ENCODE data around the gene MRPS24. TPM values are rescaled to one million over a fixed set of nuclear protein-coding genes. Genes with fewer than 3 reads are reported as not detected.
A peak's percentile ranks its signal among the peaks of the same experiment; 100 is the strongest.

The MRPS24 gene
- total RNA-seq, 1 donor from 2014 or later = 61.5 TPM

DNA sequence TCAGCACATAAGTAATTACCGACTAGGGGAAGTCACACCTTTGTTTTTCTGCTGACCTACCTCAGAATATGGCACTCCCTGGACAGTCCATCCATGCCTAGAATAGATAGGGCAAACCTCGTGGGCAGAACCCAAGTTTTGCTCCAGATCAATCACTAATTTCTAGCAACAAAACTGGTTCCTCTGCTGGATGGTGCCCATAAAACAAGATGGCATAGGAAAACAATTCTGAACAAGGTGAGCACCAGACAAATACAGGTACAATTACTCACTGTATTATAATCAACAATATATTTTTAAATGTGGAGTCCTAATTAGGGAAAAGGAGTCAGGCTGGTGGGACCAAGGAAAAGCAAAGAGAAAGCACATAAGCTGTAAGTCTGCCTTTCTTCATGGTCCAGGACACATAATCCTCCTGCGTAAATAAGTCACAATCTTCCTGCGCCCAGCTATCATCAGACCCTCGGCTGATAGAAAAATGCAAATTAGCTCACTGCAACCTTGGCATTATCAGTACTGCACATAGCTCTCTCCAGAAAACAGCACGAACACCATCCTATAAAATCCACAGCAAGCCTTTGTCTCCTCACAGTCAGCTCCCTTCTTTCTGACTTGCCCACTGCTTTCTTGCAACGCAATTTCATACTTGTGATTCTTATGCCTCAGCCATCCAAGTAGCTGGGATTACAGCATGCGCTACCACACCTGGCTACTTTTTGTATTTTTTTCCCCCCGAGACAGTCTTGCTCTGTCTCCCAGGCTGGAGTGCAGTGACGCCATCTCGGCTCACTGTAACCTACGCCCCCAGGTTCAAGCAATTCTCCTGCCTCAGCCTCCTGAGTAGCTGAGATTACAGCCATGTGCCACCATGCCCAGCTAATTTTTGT is 22.0 kb upstream of the MRPS24 start:
- Histone ChIP-seq H3K27ac (no peak overlapping the region), H3K4me1 (peaks cover 25% of the 10 kb centered on the region), H3K36me3 (peaks cover 10% of the 10 kb centered on the region), H3K27me3 (no peaks in the 10 kb centered on the region), H3K4me3 (no peak overlapping the region), H3K9me3 (no peaks in the 10 kb centered on the region)
- TF ChIP-seq, protein P1, sequence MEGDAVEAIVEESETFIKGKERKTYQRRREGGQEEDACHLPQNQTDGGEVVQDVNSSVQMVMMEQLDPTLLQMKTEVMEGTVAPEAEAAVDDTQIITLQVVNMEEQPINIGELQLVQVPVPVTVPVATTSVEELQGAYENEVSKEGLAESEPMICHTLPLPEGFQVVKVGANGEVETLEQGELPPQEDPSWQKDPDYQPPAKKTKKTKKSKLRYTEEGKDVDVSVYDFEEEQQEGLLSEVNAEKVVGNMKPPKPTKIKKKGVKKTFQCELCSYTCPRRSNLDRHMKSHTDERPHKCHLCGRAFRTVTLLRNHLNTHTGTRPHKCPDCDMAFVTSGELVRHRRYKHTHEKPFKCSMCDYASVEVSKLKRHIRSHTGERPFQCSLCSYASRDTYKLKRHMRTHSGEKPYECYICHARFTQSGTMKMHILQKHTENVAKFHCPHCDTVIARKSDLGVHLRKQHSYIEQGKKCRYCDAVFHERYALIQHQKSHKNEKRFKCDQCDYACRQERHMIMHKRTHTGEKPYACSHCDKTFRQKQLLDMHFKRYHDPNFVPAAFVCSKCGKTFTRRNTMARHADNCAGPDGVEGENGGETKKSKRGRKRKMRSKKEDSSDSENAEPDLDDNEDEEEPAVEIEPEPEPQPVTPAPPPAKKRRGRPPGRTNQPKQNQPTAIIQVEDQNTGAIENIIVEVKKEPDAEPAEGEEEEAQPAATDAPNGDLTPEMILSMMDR (IDR thresholded peaks at IDR 0.05) = no peak
- ATAC-seq = no peak
- intact Hi-C loops (cut with DNase I) = no loop called here
- no peak for DNase-seq

GRCh38 chr7:43890468-43890867 is 21.2 kb upstream of the MRPS24 start:
- H3K9me3 ChIP-seq = no peaks in the 10 kb centered on the region
- peaks cover 25% of the 10 kb centered on the region for H3K4me1 ChIP-seq
- no peak for ATAC-seq
- H3K27me3 ChIP-seq = no peaks in the 10 kb centered on the region
- intact Hi-C loops (cut with DNase I) = no loop called here
- H3K4me3 ChIP-seq = no peak overlapping the region
- no peak for DNase-seq
- peaks cover 19% of the 10 kb centered on the region for H3K36me3 ChIP-seq
- TF ChIP-seq, protein P1 (IDR thresholded peaks at IDR 0.05) = no peak
- H3K27ac ChIP-seq = no peak overlapping the region

GRCh38 chr7:43888993-43889945 is 20.0 kb upstream of the MRPS24 start:
- intact Hi-C loops (cut with DNase I) = no loop called here
- no peaks in the 10 kb centered on the region for H3K27me3 ChIP-seq
- ATAC-seq (no peak), DNase-seq (no peak)
- H3K4me3 ChIP-seq = no peak overlapping the region
- TF ChIP-seq, protein P1 (IDR thresholded peaks at IDR 0.05) = no peak
- no peaks in the 10 kb centered on the region for H3K9me3 ChIP-seq
- no peak overlapping the region for H3K27ac ChIP-seq
- H3K36me3 ChIP-seq = peaks cover 31% of the 10 kb centered on the region
- H3K4me1 ChIP-seq = peaks cover 25% of the 10 kb centered on the region

DNA sequence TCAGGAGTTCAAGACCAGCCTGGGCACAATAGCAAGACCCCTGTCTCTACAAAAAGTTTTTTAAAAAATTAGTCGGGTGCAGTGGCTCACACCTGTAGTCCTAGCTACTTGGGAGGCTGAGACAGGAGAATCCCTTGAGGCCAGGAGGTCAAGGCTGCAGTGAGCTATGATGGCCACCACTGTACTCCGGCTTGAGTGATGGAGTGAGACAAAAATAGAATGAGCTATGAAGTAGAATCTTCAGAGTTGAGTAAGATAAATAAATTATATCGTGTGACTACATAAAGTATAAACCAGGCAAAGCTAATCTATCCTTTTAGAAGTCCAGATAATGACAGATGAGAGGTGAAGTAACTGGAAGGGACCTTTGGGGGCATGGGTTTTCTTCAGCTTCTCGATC is 15.3 kb upstream of the MRPS24 start:
- H3K27ac ChIP-seq = no peak overlapping the region
- intact Hi-C loops (cut with DNase I) = no loop called here
- H3K27me3 ChIP-seq = no peaks in the 10 kb centered on the region
- no peak for ATAC-seq
- peaks cover 71% of the 10 kb centered on the region for H3K36me3 ChIP-seq
- no peak overlapping the region for H3K4me3 ChIP-seq
- TF ChIP-seq, protein P1 (IDR thresholded peaks at IDR 0.05) = no peak
- no peak for DNase-seq
- H3K4me1 ChIP-seq = peaks cover 7% of the 10 kb centered on the region
- no peaks in the 10 kb centered on the region for H3K9me3 ChIP-seq

DNA sequence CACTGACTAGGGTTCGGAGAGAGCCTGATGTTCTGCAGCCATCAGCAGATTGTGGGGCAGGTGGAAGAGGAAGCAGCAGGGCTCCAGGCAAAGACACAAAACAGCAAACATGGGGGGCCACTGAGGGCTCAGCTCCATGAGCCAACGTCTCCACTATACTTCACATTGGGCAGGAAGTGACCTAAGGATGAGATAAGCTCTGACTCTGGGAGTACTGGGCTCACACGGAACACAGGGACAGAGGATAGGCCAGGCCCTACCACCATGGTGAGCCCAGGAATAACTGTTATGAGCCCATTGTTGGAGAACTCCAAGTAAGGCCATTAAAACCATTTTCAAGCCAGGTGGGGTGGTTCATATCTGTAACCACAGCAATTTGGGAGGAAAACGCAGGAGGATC is 14.9 kb upstream of the MRPS24 start:
- Histone ChIP-seq H3K9me3 (no peaks in the 10 kb centered on the region), H3K27ac (no peak overlapping the region), H3K36me3 (peaks cover 75% of the 10 kb centered on the region), H3K27me3 (no peaks in the 10 kb centered on the region), H3K4me1 (peaks cover 3% of the 10 kb centered on the region), H3K4me3 (no peak overlapping the region)
- ATAC-seq (peak; percentile 19), DNase-seq (no peak)
- TF ChIP-seq, protein P1 (IDR thresholded peaks at IDR 0.05) = no peak
- intact Hi-C loops (cut with DNase I) = no loop called here
